Pericardium fibroblast (primary cell): Measurements from ENCODE around the gene ZBED5. TPM values are rescaled to one million over a fixed set of nuclear protein-coding genes. Genes with fewer than 3 reads are reported as not detected.

Source experiments
- total RNA-seq: library from RNA; depleted of rRNA; stranded (reverse); fragments of >200 nt; gene quantifications from 2 replicates; pipeline ENCODE4 v1.2.3, GENCODE V29; 2015

ZBED5 gene
- 19.6 and 24.5 TPM in 2 replicates for total RNA-seq

GRCh38 chr11:10857709-10858438 is at the start of gene ZBED5:
Gene ZBED5, minus strand, starts transcription at chr11:10858053. Its CDS starts 3,108 bp downstream, at chr11:10854945.

GRCh38 chr11:10808553-10809372 is 49.1 kb downstream of the ZBED5 start, which contains the start of gene EIF4G2:
Gene EIF4G2, minus strand, starts transcription at chr11:10808926.

Other genes with a start within 250 kb of the ZBED5 start
- 1.0 and 4.2 TPM in 2 replicates for gene IRAG1, start 164.3 kb downstream of the ZBED5 start, total RNA-seq
- 12.8 and 17.9 TPM in 2 replicates for gene CTR9, start 106.8 kb downstream of the ZBED5 start, total RNA-seq
- 461 and 526 TPM in 2 replicates for gene EIF4G2, start 49.1 kb downstream of the ZBED5 start, total RNA-seq